Measurements from ENCODE around the gene PRSS50. TPM values are rescaled to one million over a fixed set of nuclear protein-coding genes. Genes with fewer than 3 reads are reported as not detected.

The PRSS50 gene
- polyA plus RNA-seq, 1 experiment: not detected

DNA sequence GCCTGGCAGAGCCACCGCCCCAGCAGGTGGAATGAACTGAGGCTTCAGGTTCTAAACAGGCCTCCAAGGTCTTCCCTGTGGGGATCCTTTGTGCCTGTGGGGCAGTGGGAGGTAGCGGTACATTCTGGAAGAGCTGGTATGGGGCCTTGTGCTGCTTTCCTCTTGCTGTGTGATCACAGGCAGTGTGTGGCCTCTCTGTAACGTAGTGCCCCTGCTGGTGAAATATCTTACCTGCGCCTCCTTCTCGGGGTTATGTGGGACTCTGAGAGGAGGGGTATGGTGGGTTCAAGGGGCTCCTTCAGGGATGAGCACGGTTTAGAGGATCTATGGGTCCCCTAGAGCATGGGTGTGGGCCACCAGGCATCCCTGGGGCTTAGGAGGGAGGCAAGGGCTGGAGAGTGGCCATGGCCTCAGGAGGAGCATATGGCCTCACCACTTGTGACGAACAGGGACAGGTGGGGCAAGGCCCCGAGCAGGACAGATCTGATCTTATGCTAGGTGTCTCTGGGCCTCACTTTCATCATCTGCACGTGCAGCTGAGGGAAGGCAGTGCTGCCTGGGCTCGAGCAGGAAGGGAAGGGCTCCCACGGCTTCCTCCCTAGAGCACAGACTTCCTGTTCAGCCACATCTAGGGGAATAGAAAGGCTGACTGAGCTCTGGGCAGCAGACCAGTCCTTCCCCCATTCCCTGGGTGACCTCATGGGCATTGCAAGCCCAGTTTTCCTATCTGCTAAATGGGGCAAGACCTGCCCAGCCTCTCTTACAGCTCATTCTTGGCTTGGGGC is 22.3 kb downstream of the PRSS50 start:
- no peak overlapping the region for H3K4me3 ChIP-seq (ENCODE audit: low read depth, low read length)
- ChIA-PET POLR2A (no interaction called here), CTCF (interaction anchor here (0.8 to 2.8 kb wide), 3 partner anchors 151 to 206 kb away, joined by 3 to 15 read pairs (median 3); no protein-coding TSS in a partner anchor)
- TF ChIP-seq, protein P1, sequence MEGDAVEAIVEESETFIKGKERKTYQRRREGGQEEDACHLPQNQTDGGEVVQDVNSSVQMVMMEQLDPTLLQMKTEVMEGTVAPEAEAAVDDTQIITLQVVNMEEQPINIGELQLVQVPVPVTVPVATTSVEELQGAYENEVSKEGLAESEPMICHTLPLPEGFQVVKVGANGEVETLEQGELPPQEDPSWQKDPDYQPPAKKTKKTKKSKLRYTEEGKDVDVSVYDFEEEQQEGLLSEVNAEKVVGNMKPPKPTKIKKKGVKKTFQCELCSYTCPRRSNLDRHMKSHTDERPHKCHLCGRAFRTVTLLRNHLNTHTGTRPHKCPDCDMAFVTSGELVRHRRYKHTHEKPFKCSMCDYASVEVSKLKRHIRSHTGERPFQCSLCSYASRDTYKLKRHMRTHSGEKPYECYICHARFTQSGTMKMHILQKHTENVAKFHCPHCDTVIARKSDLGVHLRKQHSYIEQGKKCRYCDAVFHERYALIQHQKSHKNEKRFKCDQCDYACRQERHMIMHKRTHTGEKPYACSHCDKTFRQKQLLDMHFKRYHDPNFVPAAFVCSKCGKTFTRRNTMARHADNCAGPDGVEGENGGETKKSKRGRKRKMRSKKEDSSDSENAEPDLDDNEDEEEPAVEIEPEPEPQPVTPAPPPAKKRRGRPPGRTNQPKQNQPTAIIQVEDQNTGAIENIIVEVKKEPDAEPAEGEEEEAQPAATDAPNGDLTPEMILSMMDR (IDR thresholded peaks at IDR 0.05; ENCODE audit: low read depth, low read length): peak; percentile 34
- peaks cover 27% of the 10 kb centered on the region for H3K27me3 ChIP-seq (ENCODE audit: control insufficient read depth, insufficient read depth, low read length)
- DNase-seq (ENCODE audit: low read depth, low spot score): no peak
- no peak overlapping the region for H3K27ac ChIP-seq (ENCODE audit: low read depth, low read length)
- no peaks in the 10 kb centered on the region for H3K9me3 ChIP-seq (ENCODE audit: control insufficient read depth, insufficient read depth, low read length)

DNA sequence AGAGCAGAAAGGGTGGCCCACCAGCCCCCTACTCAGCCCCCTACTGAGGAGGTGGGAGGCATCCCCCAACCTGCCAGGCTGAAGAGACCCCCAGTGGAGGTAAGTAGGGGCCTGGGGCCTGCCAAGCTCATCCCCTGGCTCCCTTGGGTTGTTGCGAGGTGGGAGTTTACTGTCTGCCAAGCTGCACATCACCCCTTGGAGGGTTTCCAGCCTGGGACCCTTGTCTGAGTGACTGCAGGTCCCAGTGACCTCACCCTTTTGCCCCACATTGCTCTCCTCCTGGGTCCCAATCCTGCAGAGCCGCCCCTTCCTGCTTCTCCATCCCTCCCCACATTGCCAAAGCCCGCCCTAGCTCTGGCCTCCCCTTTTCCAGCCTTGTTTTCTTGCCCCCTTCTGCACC is 23.1 kb downstream of the PRSS50 start:
- no peak for DNase-seq (ENCODE audit: low read depth, low spot score)
- no peak overlapping the region for H3K4me3 ChIP-seq (ENCODE audit: low read depth, low read length)
- peaks cover 29% of the 10 kb centered on the region for H3K27me3 ChIP-seq (ENCODE audit: control insufficient read depth, insufficient read depth, low read length)
- TF ChIP-seq, protein P1 (IDR thresholded peaks at IDR 0.05; ENCODE audit: low read depth, low read length): no peak
- H3K27ac ChIP-seq (ENCODE audit: low read depth, low read length): no peak overlapping the region
- no peaks in the 10 kb centered on the region for H3K9me3 ChIP-seq (ENCODE audit: control insufficient read depth, insufficient read depth, low read length)
- ChIA-PET CTCF (interaction anchor here (1.0 to 2.2 kb wide), 2 partner anchors 205 to 206 kb away, joined by 4 to 8 read pairs; no protein-coding TSS in a partner anchor), POLR2A (no interaction called here)

DNA sequence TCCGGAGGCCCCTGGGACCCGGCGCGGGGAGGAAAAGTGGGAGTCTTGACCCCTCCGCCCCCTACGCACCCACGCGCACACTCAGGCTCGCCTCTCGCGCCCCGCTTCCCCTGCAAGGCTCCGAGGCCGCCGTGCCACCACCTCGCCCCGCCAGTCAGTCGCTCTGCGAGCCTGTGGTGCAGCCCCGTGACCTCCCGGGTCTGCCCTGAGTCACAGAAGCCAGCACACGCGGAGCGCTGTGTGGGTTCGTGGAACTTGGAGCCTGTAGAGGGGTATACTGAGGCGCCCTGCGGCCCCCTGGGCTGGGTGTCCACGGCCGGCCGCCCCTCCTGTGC is 23.8 kb downstream of the PRSS50 start:
- TF ChIP-seq, protein P1 (IDR thresholded peaks at IDR 0.05; ENCODE audit: low read depth, low read length): no peak
- ChIA-PET POLR2A (no interaction called here), CTCF (interaction anchor here (1.0 to 2.2 kb wide), 3 partner anchors 11 to 206 kb away, joined by 3 to 8 read pairs (median 4); no protein-coding TSS in a partner anchor)
- no peak overlapping the region for H3K27ac ChIP-seq (ENCODE audit: low read depth, low read length)
- H3K9me3 ChIP-seq (ENCODE audit: control insufficient read depth, insufficient read depth, low read length): no peaks in the 10 kb centered on the region
- H3K4me3 ChIP-seq (ENCODE audit: low read depth, low read length): peak overlapping the region; percentile 38; the same call in 1 of the 2 replicates
- no peak for DNase-seq (ENCODE audit: low read depth, low spot score)
- H3K27me3 ChIP-seq (ENCODE audit: control insufficient read depth, insufficient read depth, low read length): peaks cover 30% of the 10 kb centered on the region

DNA sequence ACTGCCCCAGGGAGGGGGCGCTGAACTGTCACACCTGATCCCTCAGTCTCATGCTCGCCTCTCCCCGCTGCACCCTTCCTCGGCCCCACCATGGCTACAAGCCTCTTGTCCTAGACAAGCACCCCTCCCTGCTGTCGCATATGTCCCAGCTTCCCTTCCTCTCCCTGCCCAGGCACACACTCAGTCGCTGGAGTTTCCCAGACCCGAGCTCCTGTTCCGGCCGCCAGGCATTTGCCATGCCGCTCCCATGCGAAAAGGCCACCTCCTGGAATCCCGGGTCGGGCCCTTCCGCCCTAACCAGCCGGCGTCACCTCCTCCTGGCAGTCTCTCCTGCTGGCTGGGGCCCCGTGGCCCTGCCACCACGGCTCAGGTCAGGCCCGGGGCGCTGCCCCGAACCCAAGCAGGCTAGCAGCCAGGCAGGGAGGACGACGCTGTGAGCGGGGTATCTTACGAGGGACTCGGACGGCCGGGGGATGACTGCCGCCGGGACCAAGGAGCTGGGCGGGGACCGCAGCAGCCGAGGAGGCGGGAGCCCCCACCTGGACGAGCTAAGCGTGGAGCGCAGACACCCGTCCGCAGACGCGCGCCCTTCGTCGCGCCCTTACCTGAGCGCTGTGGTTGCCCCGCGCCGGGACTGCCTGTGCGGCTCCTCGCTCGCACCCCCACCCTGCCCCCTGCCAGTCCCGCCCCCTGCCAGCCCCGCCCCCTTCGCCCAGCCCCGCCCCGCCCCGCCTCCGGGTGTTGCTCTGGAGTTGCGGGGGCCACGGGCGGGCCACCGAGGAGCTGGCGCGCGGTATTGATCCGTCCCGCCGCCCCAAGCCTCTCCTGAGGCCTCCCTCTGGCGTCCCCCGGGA is 24.4 kb downstream of the PRSS50 start, which contains the start of gene ALS2CL:
ALS2CL (minus strand) TSS at position 642 of the 854 bp plus-strand sequence. CDS start 4,239 bp downstream, outside the sequence.
- Histone ChIP-seq H3K4me3 (ENCODE audit: low read depth, low read length) (peak within 1 kb of the TSS; percentile 60), H3K9me3 (ENCODE audit: control insufficient read depth, insufficient read depth, low read length) (no peaks in the 10 kb centered on the region), H3K27me3 (ENCODE audit: control insufficient read depth, insufficient read depth, low read length) (peaks cover 30% of the 10 kb centered on the region), H3K27ac (ENCODE audit: low read depth, low read length) (no peak within 1 kb of the TSS)
- ChIA-PET POLR2A (interaction anchor here (0.6 kb wide), 1 partner anchor 208 kb away, joined by 3 read pairs; no protein-coding TSS in a partner anchor), CTCF (interaction anchor here (0.6 to 2.2 kb wide), 5 partner anchors 12 to 205 kb away, joined by 3 to 8 read pairs (median 4); no protein-coding TSS in a partner anchor)
- DNase-seq (ENCODE audit: low read depth, low spot score): no peak
- TF ChIP-seq, protein P1 (IDR thresholded peaks at IDR 0.05; ENCODE audit: low read depth, low read length): no peak

All from AG04450 (cell line).